WTC11 (cell line): ENCODE results near the gene FOLR1. TPM values are rescaled to one million over a fixed set of nuclear protein-coding genes. Genes with fewer than 3 reads are reported as not detected.

Source experiments
- AR ChIP-seq: fragments of 250-450 bp; sonication (Bioruptor Pico); IDR thresholded peaks from 2 replicates; pipeline ENCODE4 v1.9.0; 2021; ENCODE audit warnings: mild to moderate bottlenecking
- ATF1 ChIP-seq: sonication (generic); formaldehyde crosslinking; IDR thresholded peaks from 2 replicates; pipeline ENCODE4 v1.8.1; 2023; ENCODE audit warnings: mild to moderate bottlenecking, moderate library complexity, missing genetic modification reagents
- CDX4 ChIP-seq: fragments of 250-450 bp; sonication (Bioruptor Pico); IDR thresholded peaks from 2 replicates; pipeline ENCODE4 v1.9.0; 2021; ENCODE audit warnings: moderate library complexity, mild to moderate bottlenecking, inconsistent platforms, borderline replicate concordance
- ELF4 ChIP-seq: sonication (generic); formaldehyde crosslinking; IDR thresholded peaks from 2 replicates; pipeline ENCODE4 v1.8.1; 2022; ENCODE audit warnings: low read depth, mild to moderate bottlenecking, moderate library complexity, missing genetic modification reagents
- EMX1 ChIP-seq: fragments of 250-450 bp; sonication (Bioruptor Pico); IDR thresholded peaks from 2 replicates; pipeline ENCODE4 v1.8.0; 2021; ENCODE audit warnings: mild to moderate bottlenecking
- GABPB1 ChIP-seq: sonication (generic); formaldehyde crosslinking; IDR thresholded peaks from 2 replicates; pipeline ENCODE4 v1.8.1; 2023; ENCODE audit warnings: mild to moderate bottlenecking, missing genetic modification reagents
- GRHL2 ChIP-seq: fragments of 250-450 bp; sonication (Bioruptor Pico); IDR thresholded peaks from 2 replicates; pipeline ENCODE4 v1.8.0; 2022; ENCODE audit warnings: mild to moderate bottlenecking, moderate library complexity; ENCODE audit not compliant: insufficient replicate concordance, severe bottlenecking
- IRF2 ChIP-seq: sonication (generic); formaldehyde crosslinking; IDR thresholded peaks from 2 replicates; pipeline ENCODE4 v1.8.0; 2022; ENCODE audit warnings: low read depth, missing genetic modification reagents, borderline replicate concordance
- JAZF1 ChIP-seq: fragments of 250-450 bp; sonication (Bioruptor Pico); IDR thresholded peaks from 2 replicates; pipeline ENCODE4 v1.9.0; 2021; ENCODE audit warnings: moderate library complexity, mild to moderate bottlenecking, inconsistent platforms
- MYBL2 ChIP-seq: sonication (generic); formaldehyde crosslinking; IDR thresholded peaks from 2 replicates; pipeline ENCODE4 v1.8.1; 2023; ENCODE audit warnings: mild to moderate bottlenecking, moderate library complexity, missing genetic modification reagents
- NFATC4 ChIP-seq: fragments of 250-450 bp; sonication (Bioruptor Pico); IDR thresholded peaks from 2 replicates; pipeline ENCODE4 v1.9.0; 2021; ENCODE audit warnings: mild to moderate bottlenecking
- NFE2L1 ChIP-seq: sonication (generic); formaldehyde crosslinking; IDR thresholded peaks from 2 replicates; pipeline ENCODE4 v1.8.1; 2023; ENCODE audit warnings: missing genetic modification reagents
- NR3C1 ChIP-seq: sonication (generic); formaldehyde crosslinking; conservative IDR thresholded peaks from 2 replicates; pipeline ENCODE4 v1.8.1; 2023; ENCODE audit warnings: low read depth, mild to moderate bottlenecking, missing genetic modification reagents
- OVOL2 ChIP-seq: fragments of 250-450 bp; sonication (Bioruptor Pico); IDR thresholded peaks from 2 replicates; pipeline ENCODE4 v1.9.0; 2021; ENCODE audit warnings: mild to moderate bottlenecking, borderline replicate concordance
- SMAD4 ChIP-seq: sonication (generic); formaldehyde crosslinking; IDR thresholded peaks from 2 replicates; pipeline ENCODE4 v1.8.0; 2022; ENCODE audit warnings: mild to moderate bottlenecking, missing genetic modification reagents
- STAT6 ChIP-seq: sonication (generic); formaldehyde crosslinking; conservative IDR thresholded peaks from 2 replicates; pipeline ENCODE4 v1.8.1; 2023; ENCODE audit warnings: mild to moderate bottlenecking, low read depth, missing genetic modification reagents, moderate library complexity
- TCF7 ChIP-seq: sonication (generic); formaldehyde crosslinking; IDR thresholded peaks from 2 replicates; pipeline ENCODE4 v1.8.0; 2022; ENCODE audit warnings: mild to moderate bottlenecking, low read depth, missing genetic modification reagents, moderate library complexity
- TEAD1 ChIP-seq: sonication (generic); formaldehyde crosslinking; IDR thresholded peaks from 2 replicates; pipeline ENCODE4 v1.8.0; 2022; ENCODE audit warnings: mild to moderate bottlenecking, missing genetic modification reagents
- USF1 ChIP-seq: sonication (generic); formaldehyde crosslinking; IDR thresholded peaks from 2 replicates; pipeline ENCODE4 v1.8.0; 2022; ENCODE audit warnings: mild to moderate bottlenecking, missing genetic modification reagents
- ZNF121 ChIP-seq: sonication (generic); formaldehyde crosslinking; IDR thresholded peaks from 2 replicates; pipeline ENCODE4 v1.8.0; 2023; ENCODE audit warnings: missing genetic modification reagents
- ZNF232 ChIP-seq: sonication (generic); formaldehyde crosslinking; IDR thresholded peaks from 2 replicates; pipeline ENCODE4 v1.8.0; 2022; ENCODE audit warnings: mild to moderate bottlenecking, missing genetic modification reagents
- ZNF263 ChIP-seq: sonication (generic); formaldehyde crosslinking; IDR thresholded peaks from 2 replicates; pipeline ENCODE4 v1.8.1; 2022; ENCODE audit warnings: low read depth, mild to moderate bottlenecking, moderate library complexity, missing genetic modification reagents
- ZNF317 ChIP-seq: sonication (generic); formaldehyde crosslinking; IDR thresholded peaks from 2 replicates; pipeline ENCODE4 v1.8.1; 2023; ENCODE audit warnings: low read depth, mild to moderate bottlenecking, moderate library complexity, missing genetic modification reagents, borderline replicate concordance
- ZNF396 ChIP-seq: fragments of 250-450 bp; sonication (Bioruptor Pico); IDR thresholded peaks from 2 replicates; pipeline ENCODE4 v1.8.0; 2021; ENCODE audit warnings: mild to moderate bottlenecking, moderate library complexity, borderline replicate concordance
- ZNF416 ChIP-seq: fragments of 250-450 bp; sonication (Bioruptor Pico); IDR thresholded peaks from 2 replicates; pipeline ENCODE4 v1.9.0; 2021; ENCODE audit warnings: mild to moderate bottlenecking, inconsistent platforms
- ZNF425 ChIP-seq: fragments of 250-450 bp; sonication (Bioruptor Pico); conservative IDR thresholded peaks from 2 replicates; pipeline ENCODE4 v1.9.0; 2021; ENCODE audit warnings: mild to moderate bottlenecking
- total RNA-seq: library from RNA; stranded (reverse); gene quantifications from 3 replicates; pipeline ENCODE4 v1.2.3, GENCODE V29; 2021
- TF ChIP-seq, protein P1 (sequence below): sonication (generic); formaldehyde crosslinking; IDR thresholded peaks from 2 replicates; pipeline ENCODE4 v1.8.1; 2022; ENCODE audit warnings: low read depth, mild to moderate bottlenecking, moderate library complexity, missing genetic modification reagents, borderline replicate concordance
- TF ChIP-seq, protein P2 (sequence below): fragments of 250-450 bp; sonication (Bioruptor Pico); IDR thresholded peaks from 2 replicates; pipeline ENCODE4 v1.9.0; 2021; ENCODE audit warnings: mild to moderate bottlenecking

The FOLR1 gene
- total RNA-seq, 1 experiment from 2014 or later = 0.35 TPM

DNA sequence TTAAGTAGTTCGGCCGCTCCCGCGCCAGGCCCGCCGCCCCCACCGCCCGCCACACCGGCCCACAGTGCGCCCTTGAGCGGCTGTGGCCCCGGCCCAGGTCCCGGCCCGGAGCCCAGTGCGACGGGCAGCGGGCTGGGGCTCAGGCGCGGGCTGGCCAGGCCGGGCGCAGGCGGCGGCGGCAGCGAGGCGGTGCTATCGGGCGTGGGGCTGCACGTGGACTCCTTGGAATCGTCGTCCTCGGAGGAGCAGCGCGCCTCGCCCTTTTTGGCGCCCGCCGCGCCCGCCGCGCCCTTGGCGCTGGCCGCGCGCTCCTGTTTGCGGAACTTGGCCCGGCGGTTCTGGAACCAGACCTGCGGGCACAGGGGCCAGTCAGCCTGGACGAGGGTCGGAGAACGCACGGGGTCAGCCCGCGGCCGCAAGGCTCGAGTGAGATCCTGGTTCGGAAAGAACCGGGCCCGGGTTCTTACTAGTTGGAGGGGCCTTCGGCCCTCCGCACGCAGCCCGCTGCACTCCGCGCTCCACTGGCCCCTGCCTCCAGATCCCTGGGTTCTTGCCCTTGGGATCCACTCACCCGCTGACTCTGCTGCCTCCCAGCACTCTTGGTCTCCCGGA, 48.0 kb downstream of the FOLR1 start (continued):
- TF ChIP-seq OVOL2 (CRISPR knock-in tag) = no peak
- TF ChIP-seq EMX1 = no peak
- TF ChIP-seq TCF7 (CRISPR knock-in tag) = peak; percentile 68; the same call in 1 of the 2 replicates
- TF ChIP-seq STAT6 (CRISPR knock-in tag) = no peak
- TF ChIP-seq AR (CRISPR knock-in tag) = no peak
- no peak for TF ChIP-seq GABPB1
- TF ChIP-seq, protein P1, sequence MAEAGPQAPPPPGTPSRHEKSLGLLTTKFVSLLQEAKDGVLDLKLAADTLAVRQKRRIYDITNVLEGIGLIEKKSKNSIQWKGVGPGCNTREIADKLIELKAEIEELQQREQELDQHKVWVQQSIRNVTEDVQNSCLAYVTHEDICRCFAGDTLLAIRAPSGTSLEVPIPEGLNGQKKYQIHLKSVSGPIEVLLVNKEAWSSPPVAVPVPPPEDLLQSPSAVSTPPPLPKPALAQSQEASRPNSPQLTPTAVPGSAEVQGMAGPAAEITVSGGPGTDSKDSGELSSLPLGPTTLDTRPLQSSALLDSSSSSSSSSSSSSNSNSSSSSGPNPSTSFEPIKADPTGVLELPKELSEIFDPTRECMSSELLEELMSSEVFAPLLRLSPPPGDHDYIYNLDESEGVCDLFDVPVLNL (CRISPR knock-in tag) = no peak
- TF ChIP-seq TEAD1 (CRISPR knock-in tag) = no peak
- no peak; the same call in 1 of the 2 replicates for TF ChIP-seq USF1 (CRISPR knock-in tag)
- TF ChIP-seq ZNF232 = 0 out of 2 replicates have a peak, but pooled peaks have one; percentile 28
- no peak for TF ChIP-seq ELF4 (CRISPR knock-in tag)
- TF ChIP-seq NFE2L1 (CRISPR knock-in tag) = no peak
- TF ChIP-seq, protein P2, sequence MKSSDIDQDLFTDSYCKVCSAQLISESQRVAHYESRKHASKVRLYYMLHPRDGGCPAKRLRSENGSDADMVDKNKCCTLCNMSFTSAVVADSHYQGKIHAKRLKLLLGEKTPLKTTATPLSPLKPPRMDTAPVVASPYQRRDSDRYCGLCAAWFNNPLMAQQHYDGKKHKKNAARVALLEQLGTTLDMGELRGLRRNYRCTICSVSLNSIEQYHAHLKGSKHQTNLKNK (CRISPR knock-in tag) = peak; percentile 12; the same call in 1 of the 2 replicates
- TF ChIP-seq NFATC4 = peak; percentile 45; the same call in 1 of the 2 replicates
- 0 out of 2 replicates have a peak, but pooled peaks have one; percentile 5 for TF ChIP-seq ZNF121 (CRISPR knock-in tag)
- TF ChIP-seq NR3C1 = no peak
- TF ChIP-seq GRHL2 (CRISPR knock-in tag) = no peak
- TF ChIP-seq SMAD4 = no peak
- 0 out of 2 replicates have a peak, but pooled peaks have one; percentile 49 for TF ChIP-seq ATF1 (CRISPR knock-in tag)
- TF ChIP-seq ZNF317 (CRISPR knock-in tag) = no peak
- TF ChIP-seq ZNF263 (CRISPR knock-in tag) = no peak
- TF ChIP-seq MYBL2 (CRISPR knock-in tag) = no peak
- no peak for TF ChIP-seq JAZF1
- TF ChIP-seq ZNF416 (CRISPR knock-in tag) = peak; percentile 26; the same call in 1 of the 2 replicates
- no peak for TF ChIP-seq ZNF396 (CRISPR knock-in tag)
- no peak for TF ChIP-seq IRF2 (CRISPR knock-in tag)
- no peak for TF ChIP-seq CDX4 (CRISPR knock-in tag)
- TF ChIP-seq ZNF425 (CRISPR knock-in tag) = peak; percentile 1; the same call in 1 of the 2 replicates
